Fibroblast of villous mesenchyme (primary cell): ENCODE data around the gene MEF2B. TPM values are rescaled to one million over a fixed set of nuclear protein-coding genes. Genes with fewer than 3 reads are reported as not detected.

Experiments used
- DNase-seq: peaks from one replicate; pipeline ENCODE4 v3.0.0-alpha.2; 2010; ENCODE audit warnings: low read depth
- H3K4me3 ChIP-seq: 2 replicates; pipeline ENCODE4 v1.5.1; 2011; ENCODE audit warnings: low read depth, mild to moderate bottlenecking, low read length
- CTCF ChIP-seq: IDR thresholded peaks from 2 replicates; pipeline ENCODE4 v1.5.1; 2012; ENCODE audit warnings: low read depth, mild to moderate bottlenecking, low read length; ENCODE audit not compliant: insufficient read depth
- total RNA-seq: library from RNA; depleted of rRNA; stranded (reverse); fragments of >200 nt; gene quantifications from 2 replicates; pipeline ENCODE4 v1.2.3, GENCODE V29; 2012

MEF2B gene
- total RNA-seq, 1 donor: not detected

- no peak for TF ChIP-seq CTCF
- H3K4me3 ChIP-seq: peak overlapping the region; percentile 96
- peak; percentile 9 for DNase-seq
Observed at GRCh38 chr19:19192910-19193423, 22.9 kb upstream of the MEF2B start.

- peak within 1 kb of the TSS; percentile 96 for H3K4me3 ChIP-seq
- TF ChIP-seq CTCF: no peak
- DNase-seq: peak; percentile 99
Observed at GRCh38 chr19:19192078-19192882, 22.2 kb upstream of the MEF2B start, which contains the start of the genes BORCS8 and RFXANK. Gene BORCS8 (minus strand): TSS chr19:19192152. CDS start chr19:19192117, 35 bp downstream. Gene RFXANK (plus strand): TSS chr19:19192258. CDS start chr19:19193947, 1,689 bp downstream.

GRCh38 chr19:19191768-19192077 is 21.7 kb upstream of the MEF2B start:
- no peak for TF ChIP-seq CTCF
- no peak for DNase-seq
- peak overlapping the region; percentile 96 for H3K4me3 ChIP-seq

- no peak for DNase-seq
- TF ChIP-seq CTCF: no peak
- no peak overlapping the region for H3K4me3 ChIP-seq
Observed at GRCh38 chr19:19186742-19187141, 16.7 kb upstream of the MEF2B start.

- no peak overlapping the region for H3K4me3 ChIP-seq
- peak; percentile 43 for DNase-seq
- peak; percentile 72 for TF ChIP-seq CTCF
Observed at GRCh38 chr19:19185853-19186740, 16.0 kb upstream of the MEF2B start.

- H3K4me3 ChIP-seq: no peak overlapping the region
- DNase-seq: no peak
- TF ChIP-seq CTCF: no peak
Observed at GRCh38 chr19:19181488-19181998, 11.5 kb upstream of the MEF2B start.
